Neural cell (in vitro differentiated cells): ENCODE data around the gene DNAJC8.

ENCODE experiments used
- EP300 ChIP-seq: fragments of 450-650 bp; conservative IDR thresholded peaks from 2 replicates; pipeline ENCODE4 v1.6.1; 2014; ENCODE audit warnings: antibody characterized with exemption, mild to moderate bottlenecking, moderate library complexity; ENCODE audit not compliant: poor library complexity, severe bottlenecking
- EZH2 ChIP-seq: fragments of 200-600, 300-800 bp; shearing (Covaris generic), sonication (generic); IDR thresholded peaks from 2 replicates; pipeline ENCODE4 v1.6.1; 2014; ENCODE audit warnings: antibody characterized with exemption, low read length, borderline replicate concordance, mild to moderate bottlenecking; ENCODE audit not compliant: insufficient read depth, poor library complexity, severe bottlenecking
- RAD21 ChIP-seq: fragments of 450-650 bp; conservative IDR thresholded peaks from 2 replicates; pipeline ENCODE4 v1.6.1; 2014; ENCODE audit warnings: antibody characterized with exemption, mild to moderate bottlenecking, moderate library complexity
- SMC3 ChIP-seq: fragments of 450-650 bp; conservative IDR thresholded peaks from 2 replicates; pipeline ENCODE4 v1.6.1; 2014; ENCODE audit warnings: antibody characterized with exemption, mild to moderate bottlenecking, moderate library complexity; ENCODE audit not compliant: poor library complexity
- TAF1 ChIP-seq: IDR thresholded peaks from 2 replicates; pipeline ENCODE4 v1.6.1; 2012; ENCODE audit warnings: low read depth
- TF ChIP-seq, protein P1 (sequence below): fragments of 450-650 bp; IDR thresholded peaks from 2 replicates; pipeline ENCODE4 v1.5.1; 2014; ENCODE audit warnings: antibody characterized with exemption, mild to moderate bottlenecking, moderate library complexity; ENCODE audit not compliant: poor library complexity, severe bottlenecking
- TF ChIP-seq, protein P2 (sequence below): IDR thresholded peaks from 2 replicates; pipeline ENCODE4 v1.6.1; 2012; ENCODE audit warnings: borderline replicate concordance

DNA sequence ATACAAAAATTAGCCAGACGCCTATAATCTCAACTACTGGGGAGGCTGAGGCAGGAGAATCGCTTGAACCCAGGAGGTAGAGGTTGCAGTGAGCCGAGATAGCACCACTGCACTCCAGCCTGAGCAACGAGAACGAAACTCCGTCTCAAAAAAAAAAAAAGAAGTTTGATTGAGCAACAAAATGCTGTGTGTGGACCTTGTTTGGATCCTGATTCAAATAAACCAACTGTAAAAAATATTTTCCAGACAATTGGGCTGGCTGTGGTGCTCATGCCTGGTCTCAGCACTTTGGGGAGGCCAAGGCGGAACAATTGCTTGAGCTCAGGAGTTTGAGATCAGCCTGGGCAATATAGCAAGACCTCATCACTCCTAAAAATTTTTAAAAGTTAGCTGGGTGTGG is 73.1 kb downstream of the DNAJC8 start:
- no peak for TF ChIP-seq EZH2
- TF ChIP-seq, protein P1, sequence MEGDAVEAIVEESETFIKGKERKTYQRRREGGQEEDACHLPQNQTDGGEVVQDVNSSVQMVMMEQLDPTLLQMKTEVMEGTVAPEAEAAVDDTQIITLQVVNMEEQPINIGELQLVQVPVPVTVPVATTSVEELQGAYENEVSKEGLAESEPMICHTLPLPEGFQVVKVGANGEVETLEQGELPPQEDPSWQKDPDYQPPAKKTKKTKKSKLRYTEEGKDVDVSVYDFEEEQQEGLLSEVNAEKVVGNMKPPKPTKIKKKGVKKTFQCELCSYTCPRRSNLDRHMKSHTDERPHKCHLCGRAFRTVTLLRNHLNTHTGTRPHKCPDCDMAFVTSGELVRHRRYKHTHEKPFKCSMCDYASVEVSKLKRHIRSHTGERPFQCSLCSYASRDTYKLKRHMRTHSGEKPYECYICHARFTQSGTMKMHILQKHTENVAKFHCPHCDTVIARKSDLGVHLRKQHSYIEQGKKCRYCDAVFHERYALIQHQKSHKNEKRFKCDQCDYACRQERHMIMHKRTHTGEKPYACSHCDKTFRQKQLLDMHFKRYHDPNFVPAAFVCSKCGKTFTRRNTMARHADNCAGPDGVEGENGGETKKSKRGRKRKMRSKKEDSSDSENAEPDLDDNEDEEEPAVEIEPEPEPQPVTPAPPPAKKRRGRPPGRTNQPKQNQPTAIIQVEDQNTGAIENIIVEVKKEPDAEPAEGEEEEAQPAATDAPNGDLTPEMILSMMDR = no peak
- no peak for TF ChIP-seq RAD21
- TF ChIP-seq SMC3 = no peak
- TF ChIP-seq, protein P2, sequence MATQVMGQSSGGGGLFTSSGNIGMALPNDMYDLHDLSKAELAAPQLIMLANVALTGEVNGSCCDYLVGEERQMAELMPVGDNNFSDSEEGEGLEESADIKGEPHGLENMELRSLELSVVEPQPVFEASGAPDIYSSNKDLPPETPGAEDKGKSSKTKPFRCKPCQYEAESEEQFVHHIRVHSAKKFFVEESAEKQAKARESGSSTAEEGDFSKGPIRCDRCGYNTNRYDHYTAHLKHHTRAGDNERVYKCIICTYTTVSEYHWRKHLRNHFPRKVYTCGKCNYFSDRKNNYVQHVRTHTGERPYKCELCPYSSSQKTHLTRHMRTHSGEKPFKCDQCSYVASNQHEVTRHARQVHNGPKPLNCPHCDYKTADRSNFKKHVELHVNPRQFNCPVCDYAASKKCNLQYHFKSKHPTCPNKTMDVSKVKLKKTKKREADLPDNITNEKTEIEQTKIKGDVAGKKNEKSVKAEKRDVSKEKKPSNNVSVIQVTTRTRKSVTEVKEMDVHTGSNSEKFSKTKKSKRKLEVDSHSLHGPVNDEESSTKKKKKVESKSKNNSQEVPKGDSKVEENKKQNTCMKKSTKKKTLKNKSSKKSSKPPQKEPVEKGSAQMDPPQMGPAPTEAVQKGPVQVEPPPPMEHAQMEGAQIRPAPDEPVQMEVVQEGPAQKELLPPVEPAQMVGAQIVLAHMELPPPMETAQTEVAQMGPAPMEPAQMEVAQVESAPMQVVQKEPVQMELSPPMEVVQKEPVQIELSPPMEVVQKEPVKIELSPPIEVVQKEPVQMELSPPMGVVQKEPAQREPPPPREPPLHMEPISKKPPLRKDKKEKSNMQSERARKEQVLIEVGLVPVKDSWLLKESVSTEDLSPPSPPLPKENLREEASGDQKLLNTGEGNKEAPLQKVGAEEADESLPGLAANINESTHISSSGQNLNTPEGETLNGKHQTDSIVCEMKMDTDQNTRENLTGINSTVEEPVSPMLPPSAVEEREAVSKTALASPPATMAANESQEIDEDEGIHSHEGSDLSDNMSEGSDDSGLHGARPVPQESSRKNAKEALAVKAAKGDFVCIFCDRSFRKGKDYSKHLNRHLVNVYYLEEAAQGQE = no peak
- no peak for TF ChIP-seq EP300
- TF ChIP-seq TAF1 = no peak
